ENCODE results near the gene KRT78.

Gene KRT78

GRCh38 chr12:52838609-52839435 lies 10.0 kb downstream of the KRT78 start:
- DNase-seq (ENCODE audit: low read depth in 2 of 3, low spot score in 2 of 3): no peak

GRCh38 chr12:52837781-52838608 lies 10.8 kb downstream of the KRT78 start:
- no peak for DNase-seq (ENCODE audit: low read depth in 2 of 3, low spot score in 2 of 3)

DNA sequence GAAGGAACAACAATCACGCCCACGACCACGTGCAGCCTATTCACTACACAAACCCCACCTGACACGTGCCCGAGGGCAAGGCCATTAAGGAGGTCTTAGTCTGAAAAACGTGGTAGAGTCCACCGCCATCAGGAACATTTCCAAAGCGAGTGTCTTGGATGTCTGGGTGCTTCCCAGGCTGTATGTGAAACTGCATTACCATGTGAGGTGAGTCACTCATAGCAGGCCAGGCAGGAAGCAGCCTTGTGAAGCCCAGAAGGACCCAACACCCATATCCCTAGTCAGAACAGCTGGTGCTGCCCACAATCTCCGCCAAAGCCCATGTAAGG lies 11.4 kb downstream of the KRT78 start:
- no peak for DNase-seq (ENCODE audit: low read depth in 2 of 3, low spot score in 2 of 3)

DNA sequence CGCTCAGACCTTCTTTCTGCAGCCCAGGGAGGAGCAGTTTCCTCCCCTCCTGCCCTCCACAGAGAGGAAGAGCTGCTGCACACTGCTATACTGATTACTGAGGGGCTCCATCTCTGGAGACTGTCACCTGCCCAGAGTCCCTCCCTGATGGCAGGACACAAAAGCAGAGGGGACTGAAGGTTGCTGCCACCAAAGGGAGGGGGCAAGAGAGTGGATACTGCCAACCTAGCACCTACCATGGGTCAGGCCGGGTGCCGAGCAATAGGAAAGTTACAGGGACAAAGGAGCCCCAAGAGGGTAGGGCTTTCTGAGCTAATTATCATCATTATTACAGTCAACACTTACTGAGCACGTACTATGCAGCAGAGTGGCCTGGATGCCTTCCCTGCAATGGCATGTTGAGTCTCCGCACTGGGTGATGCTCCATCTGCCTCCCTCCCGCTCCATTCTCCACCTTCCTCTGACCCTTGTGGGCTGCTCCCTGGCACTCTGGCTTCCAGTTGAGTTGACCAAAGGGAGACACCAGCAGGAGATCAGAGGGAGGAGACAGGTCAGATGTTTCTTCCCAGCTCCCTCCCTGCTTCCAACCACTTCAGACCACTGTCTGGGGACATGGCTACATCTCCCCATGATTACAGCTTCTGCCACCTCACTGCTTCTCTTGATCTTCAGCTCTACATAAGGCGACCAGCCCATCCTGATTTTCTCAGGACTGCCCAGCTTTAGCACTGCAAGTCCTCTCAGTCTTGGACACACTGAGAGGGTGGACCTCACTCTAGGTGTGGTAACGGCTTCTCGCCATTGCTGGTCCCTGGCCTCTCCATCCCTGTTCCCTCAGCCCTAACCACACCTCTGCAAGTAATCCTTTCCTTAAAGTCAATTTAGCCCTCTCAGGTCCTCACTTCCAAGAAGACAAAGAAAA lies 12.0 kb downstream of the KRT78 start:
- DNase-seq (ENCODE audit: low read depth in 2 of 3, low spot score in 2 of 3): no peak

- peak; percentile 50 to 65 (median 56) for DNase-seq (ENCODE audit: low read depth in 2 of 3, low spot score in 2 of 3)
Observed at GRCh38 chr12:52836042-52836466, 12.7 kb downstream of the KRT78 start.

DNA sequence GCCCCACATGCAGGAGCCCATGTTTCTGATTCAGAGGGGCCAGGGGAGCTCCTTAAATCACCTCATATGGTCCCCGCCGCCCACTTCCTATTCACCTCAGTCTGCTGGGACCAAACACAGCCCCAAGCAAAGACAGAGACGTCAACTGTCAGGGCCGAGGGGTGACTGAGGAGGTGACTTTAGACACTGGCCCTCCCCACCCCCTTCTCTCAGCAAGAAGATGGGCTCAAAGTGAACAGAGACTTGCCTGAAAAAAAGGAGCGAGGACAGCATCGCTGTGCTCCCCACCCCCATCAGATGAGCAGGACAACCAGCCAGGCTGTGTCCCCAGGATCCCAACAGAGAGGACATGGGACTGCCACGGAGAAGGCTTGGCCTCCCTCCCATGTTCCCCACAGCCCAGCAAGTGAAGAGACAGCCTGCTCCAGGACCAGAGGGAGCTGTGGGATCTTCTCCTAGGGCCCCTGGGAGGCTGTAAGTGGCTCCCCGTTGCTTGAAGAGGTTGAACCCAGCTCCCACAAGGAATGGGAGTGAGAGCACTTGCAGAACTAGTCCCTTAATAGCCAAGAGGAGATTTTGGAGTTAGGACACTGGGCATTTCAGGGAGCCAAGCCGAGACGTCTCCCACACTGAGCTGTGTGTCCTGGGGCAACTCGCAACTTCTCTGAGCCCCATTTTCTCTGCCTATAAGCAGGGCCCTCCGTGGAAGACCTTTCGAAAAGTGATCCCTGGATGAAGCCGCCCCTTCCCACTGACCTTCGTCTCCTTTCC lies 13.3 kb downstream of the KRT78 start:
- no peak for DNase-seq (ENCODE audit: low read depth in 2 of 3, low spot score in 2 of 3)

GRCh38 chr12:52834727-52835001 lies 14.1 kb downstream of the KRT78 start:
- no peak for DNase-seq (ENCODE audit: low read depth in 2 of 3, low spot score in 2 of 3)

- DNase-seq (ENCODE audit: low read depth in 2 of 3, low spot score in 2 of 3): no peak
Observed at GRCh38 chr12:52833922-52834726, 14.7 kb downstream of the KRT78 start, which contains the start of gene KRT79. Gene KRT79, minus strand, starts transcription at chr12:52834311. Its CDS starts 51 bp downstream, at chr12:52834260.

DNA sequence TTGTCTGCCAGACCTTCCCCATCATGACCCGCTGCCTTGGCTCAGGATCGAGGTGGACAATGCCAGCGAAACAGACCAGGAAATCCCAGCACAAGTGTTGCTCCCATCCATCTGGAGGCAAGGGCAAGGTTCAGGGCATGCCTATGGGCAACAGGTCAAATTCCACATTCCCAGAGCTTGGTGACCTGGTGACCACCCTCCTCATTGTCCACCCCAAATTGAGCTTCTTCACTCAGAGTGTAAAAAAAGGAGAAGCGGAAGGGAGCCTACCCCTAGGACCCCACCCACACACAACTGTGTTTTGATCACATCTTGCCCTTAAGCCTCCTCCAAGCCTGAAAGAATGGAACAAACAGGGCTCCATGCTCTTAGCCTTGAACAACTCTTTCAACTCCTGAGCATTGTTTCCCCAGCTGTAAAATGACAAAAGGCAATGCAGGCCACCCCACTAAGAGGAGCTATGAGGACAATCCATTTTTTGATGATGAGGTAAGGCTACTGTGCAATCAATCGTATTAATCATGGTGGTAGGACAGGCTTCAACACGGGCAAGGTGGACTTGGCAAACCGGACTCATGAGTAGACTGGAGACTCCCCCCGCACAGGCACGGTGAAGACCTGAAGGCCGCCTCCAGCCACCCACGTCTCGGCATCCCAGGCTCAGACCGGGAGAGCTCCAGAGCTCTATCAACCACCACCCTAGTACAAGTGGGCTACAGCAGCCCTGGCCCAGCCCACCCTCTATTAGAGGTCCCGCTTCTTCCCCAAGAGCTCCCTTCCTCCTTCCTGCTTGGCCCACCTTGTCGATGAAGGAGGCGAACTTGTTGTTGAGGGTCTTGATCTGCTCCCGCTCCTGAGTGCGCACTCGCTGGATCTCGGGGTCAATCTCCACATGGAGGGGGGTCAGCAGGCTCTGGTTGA lies 15.5 kb downstream of the KRT78 start:
- no peak for DNase-seq (ENCODE audit: low read depth in 2 of 3, low spot score in 2 of 3)

DNA sequence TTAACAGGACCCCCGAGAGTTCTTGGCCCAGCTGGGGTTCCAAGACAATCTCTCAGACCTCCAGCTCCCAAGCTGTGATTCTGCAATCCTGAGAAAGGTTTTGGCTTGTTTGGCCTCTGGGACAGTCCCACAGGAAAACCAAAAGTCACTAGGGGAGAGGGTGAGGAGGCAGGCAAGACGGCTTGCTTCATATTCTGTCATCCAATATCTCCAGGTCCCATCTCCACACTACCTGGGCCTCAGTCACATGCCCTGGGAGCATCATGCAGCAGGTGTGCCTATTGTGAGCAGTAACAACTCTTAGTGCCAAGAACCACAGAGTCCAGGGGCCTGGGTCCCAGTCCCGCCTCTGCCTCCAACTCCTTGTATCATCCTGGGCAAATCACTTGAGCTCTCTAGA lies 16.3 kb downstream of the KRT78 start:
- no peak for DNase-seq (ENCODE audit: low read depth in 2 of 3, low spot score in 2 of 3)

DNA sequence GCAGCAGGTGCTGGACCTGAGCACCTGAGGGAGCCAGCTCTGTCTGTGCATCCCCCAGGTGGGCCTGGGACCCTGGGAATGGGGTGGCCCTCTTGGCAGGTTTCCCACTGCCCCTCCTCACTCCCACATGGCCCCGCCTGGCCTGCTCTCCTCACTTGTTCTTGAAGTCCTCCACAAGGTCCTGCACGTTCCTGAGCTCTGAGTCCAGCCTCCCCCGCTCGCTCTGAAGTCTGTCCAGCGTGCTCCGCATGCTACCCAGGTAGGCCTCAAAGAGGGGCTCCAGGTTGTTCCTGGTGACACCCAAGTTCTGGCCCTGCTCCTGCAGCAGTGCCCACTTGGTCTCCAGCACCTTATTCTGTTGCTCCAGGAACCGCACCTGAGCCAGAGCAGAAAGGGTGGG lies 17.5 kb downstream of the KRT78 start:
- DNase-seq (ENCODE audit: low read depth in 2 of 3, low spot score in 2 of 3): no peak

GRCh38 chr12:52829986-52830770 lies 18.6 kb downstream of the KRT78 start:
- DNase-seq (ENCODE audit: low read depth in 2 of 3, low spot score in 2 of 3): no peak

GRCh38 chr12:52828591-52829021 lies 20.2 kb downstream of the KRT78 start:
- DNase-seq (ENCODE audit: low read depth in 2 of 3, low spot score in 2 of 3): no peak

DNA sequence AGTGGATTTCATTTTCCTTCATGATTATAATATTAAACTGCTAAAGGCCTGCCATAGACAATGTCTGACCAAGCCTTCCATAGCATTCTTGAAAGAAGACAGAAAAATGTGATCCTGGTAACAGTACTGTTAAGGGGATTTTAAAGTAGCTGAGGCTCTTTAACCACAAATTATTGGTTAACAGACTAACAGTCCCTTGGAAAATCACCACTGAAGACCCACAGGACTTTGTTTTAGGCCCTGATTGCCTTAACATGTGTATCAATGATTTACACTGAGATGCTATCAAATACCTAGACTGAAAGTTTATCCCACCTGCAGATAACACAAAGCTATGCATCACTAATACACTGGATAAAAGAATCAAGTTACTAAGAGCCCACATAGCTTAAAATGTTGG lies 20.6 kb downstream of the KRT78 start:
- DNase-seq (ENCODE audit: low read depth in 2 of 3, low spot score in 2 of 3): no peak

DNA sequence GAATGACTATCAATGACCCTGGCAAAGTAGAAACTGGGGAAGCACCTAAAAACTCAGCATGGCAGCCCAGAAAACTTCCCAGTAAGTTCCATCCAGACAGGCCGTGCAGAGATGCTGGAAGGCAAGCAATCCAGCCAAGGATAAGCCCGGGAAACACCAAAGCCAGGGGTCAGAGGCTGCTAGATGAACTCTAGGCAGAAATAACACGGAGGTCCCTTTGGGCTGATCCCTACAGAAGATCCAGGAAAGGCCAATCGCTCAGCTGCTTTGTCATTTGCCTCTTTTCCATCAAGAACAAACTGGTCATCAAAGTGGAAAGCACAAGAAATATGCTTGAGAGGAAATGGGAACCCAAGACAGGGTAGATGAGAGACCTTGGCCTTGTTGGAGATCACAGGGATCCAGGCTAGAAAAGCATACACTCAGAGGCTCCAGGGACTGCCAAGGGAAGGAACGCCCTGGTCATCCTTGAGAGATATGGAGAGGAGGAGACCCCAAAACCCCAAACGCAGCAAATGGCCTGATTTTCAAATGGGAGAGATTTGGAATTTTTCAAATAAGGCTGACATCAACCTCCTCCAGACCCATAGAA lies 21.2 kb downstream of the KRT78 start:
- DNase-seq (ENCODE audit: low read depth in 2 of 3, low spot score in 2 of 3): no peak

DNA sequence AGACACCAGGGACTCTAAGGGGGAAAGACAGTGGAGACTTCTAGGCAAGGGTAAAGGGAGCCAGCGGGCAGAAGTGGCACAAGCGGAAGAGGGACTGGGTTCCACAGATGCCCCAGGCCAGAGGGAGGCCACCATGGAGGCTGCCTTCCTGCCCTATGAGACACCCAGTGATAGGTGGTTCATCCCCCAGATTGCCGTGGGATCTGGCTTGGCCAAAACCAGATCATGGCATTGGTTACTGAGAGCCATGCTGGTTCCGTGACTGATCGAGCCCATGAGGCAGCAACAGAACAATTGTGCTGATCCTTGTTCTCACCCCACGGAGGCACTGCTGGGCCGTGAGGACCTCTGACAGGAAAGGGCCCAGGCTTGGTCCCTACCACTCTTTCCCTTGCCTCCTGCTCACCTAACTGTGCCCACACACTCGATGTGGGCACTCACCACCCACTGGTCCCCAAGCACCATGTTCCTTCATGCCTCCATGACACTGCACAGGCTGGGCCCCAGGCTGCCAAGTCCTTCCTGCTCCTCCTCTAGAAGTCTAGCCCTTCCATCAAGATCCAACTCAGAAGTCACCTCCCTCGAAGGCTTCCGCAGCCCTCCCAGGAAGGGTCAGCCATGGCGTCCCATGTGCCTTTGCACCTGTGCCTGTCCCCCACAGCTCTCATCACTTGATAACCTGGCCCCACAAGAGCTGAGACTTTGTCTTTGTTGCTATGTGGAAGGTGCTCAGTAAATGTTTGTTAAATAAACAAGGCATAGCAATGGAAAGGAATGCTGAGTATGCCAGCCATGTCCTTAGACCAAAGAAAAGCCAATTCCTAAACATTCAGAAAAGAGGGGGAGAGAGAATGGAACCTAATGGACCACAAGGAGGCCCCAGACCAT lies 21.9 kb downstream of the KRT78 start:
- no peak for DNase-seq (ENCODE audit: low read depth in 2 of 3, low spot score in 2 of 3)

GRCh38 chr12:52825961-52826360 lies 22.8 kb downstream of the KRT78 start:
- no peak for DNase-seq (ENCODE audit: low read depth in 2 of 3, low spot score in 2 of 3)
